A549 (cell line): Measurements from ENCODE around the gene LMO1. TPM values are rescaled to one million over a fixed set of nuclear protein-coding genes. Genes with fewer than 3 reads are reported as not detected.

ENCODE experiments used
- ATAC-seq, 2 experiments: fragments of 200-7000 bp in 1 of 2; fragments of >200 bp in 1 of 2; cut with Nextera tagmentation in 1 of 2; cut with Tn5 transposase in 1 of 2; 3 replicates each; pipeline versions ENCODE4 v1.8.0 to v1.9.1; 2018 to 2020; ENCODE audit warnings: mild to moderate bottlenecking in 1 of 2, moderate library complexity in 1 of 2
- CTCF ChIA-PET: fragments of 300-600 bp; sonication (Branson Sonifier 250); formaldehyde crosslinking; extraction: SDS; loops from one replicate; lab custom pipeline; 2021; ENCODE audit warnings: antibody characterized with exemption, inconsistent platforms; lab: Yijun Ruan, JAX
- POLR2A ChIA-PET: fragments of 350-600 bp; formaldehyde crosslinking; extraction: SDS; loops from one replicate; lab custom pipeline; 2021; ENCODE audit warnings: antibody characterized with exemption, inconsistent platforms; lab: Yijun Ruan, JAX
- DNase-seq, 2 experiments: peaks; one replicate each; pipeline versions ENCODE4 v3.0.0 to v3.0.0-alpha.2; 2011 to 2016; ENCODE audit warnings: low read depth in 1 of 2, low spot score in 1 of 2
- FAIRE-seq: peaks from 2 replicates; lab custom pipeline; 2011; peaks lifted over from hg19 to GRCh38; lab: Jason Lieb, UNC
- H3K27ac ChIP-seq, 2 experiments: fragments of >200 bp; sonication (Bioruptor Twin); formaldehyde crosslinking; 3 replicates each; pipeline ENCODE4 v1.5.1; 2016 to 2017
- H3K4me1 ChIP-seq: fragments of >200 bp; sonication (Bioruptor Twin); formaldehyde crosslinking; 3 replicates; pipeline ENCODE4 v1.6.1; 2016
- H3K4me2 ChIP-seq: fragments of >200 bp; sonication (Bioruptor Twin); formaldehyde crosslinking; 3 replicates; pipeline ENCODE4 v1.6.1; 2016
- H3K4me3 ChIP-seq: fragments of >200 bp; sonication (Bioruptor Twin); formaldehyde crosslinking; 3 replicates; pipeline ENCODE4 v1.5.1; 2016
- H3K9me3 ChIP-seq: fragments of >200 bp; sonication (Bioruptor Twin); formaldehyde crosslinking; 3 replicates; pipeline ENCODE4 v1.6.1; 2016
- CBX2 ChIP-seq: fragments of 200-600 bp; sonication (generic); IDR thresholded peaks from 2 replicates; pipeline ENCODE4 v1.6.1; 2016; ENCODE audit warnings: low read depth, mild to moderate bottlenecking, borderline replicate concordance
- CEBPB ChIP-seq, 2 experiments: fragments of >200 bp in 1 of 2; sonication (Bioruptor Twin) in 1 of 2; formaldehyde crosslinking in 1 of 2; IDR thresholded peaks; 2 replicates each; pipeline ENCODE4 v1.6.1; 2012 to 2016
- CTCF ChIP-seq: fragments of >200 bp; sonication (Bioruptor Twin); formaldehyde crosslinking; IDR thresholded peaks from 3 replicates; pipeline ENCODE4 v1.5.1; 2016
- E2F6 ChIP-seq: IDR thresholded peaks from 2 replicates; pipeline ENCODE4 v1.6.1; 2012; ENCODE audit warnings: low read depth, borderline replicate concordance
- HOXB13 ChIP-seq: fragments of 250-450 bp; sonication (Bioruptor Pico); IDR thresholded peaks from 2 replicates; pipeline ENCODE4 v1.5.0; 2020; ENCODE audit warnings: low read depth, mild to moderate bottlenecking, moderate library complexity
- JUN ChIP-seq, 2 experiments: fragments of >200 bp; sonication (Bioruptor Twin); formaldehyde crosslinking; IDR thresholded peaks; 2 replicates in 1 of 2; 3 replicates in 1 of 2; pipeline ENCODE4 v1.6.1; 2016 to 2017
- JUNB ChIP-seq: fragments of >200 bp; sonication (Bioruptor Twin); formaldehyde crosslinking; IDR thresholded peaks from 2 replicates; pipeline ENCODE4 v1.6.1; 2016
- MYC ChIP-seq: IDR thresholded peaks from 2 replicates; pipeline ENCODE4 v1.6.1; 2012; ENCODE audit warnings: mild to moderate bottlenecking, inconsistent platforms, low read length, improper control_type of control experiment, borderline replicate concordance
- NFE2L2 ChIP-seq: fragments of 150-350 bp; conservative IDR thresholded peaks from 2 replicates; pipeline ENCODE4 v1.6.1; 2014; ENCODE audit warnings: low read length
- PHF8 ChIP-seq: fragments of 200-600 bp; sonication (generic); IDR thresholded peaks from 2 replicates; pipeline ENCODE4 v1.6.1; 2016; ENCODE audit warnings: low read depth, mild to moderate bottlenecking, antibody characterized with exemption, moderate library complexity, borderline replicate concordance
- RAD21 ChIP-seq, 2 experiments: fragments of >200 bp in 1 of 2; sonication (Bioruptor Twin) in 1 of 2; formaldehyde crosslinking in 1 of 2; IDR thresholded peaks in 1 of 2; conservative IDR thresholded peaks in 1 of 2; 2 replicates in 1 of 2; 3 replicates in 1 of 2; pipeline ENCODE4 v1.6.1; 2012 to 2018; ENCODE audit warnings: inconsistent platforms in 1 of 2
- SREBF2 ChIP-seq: fragments of 450-650 bp; IDR thresholded peaks from 2 replicates; pipeline ENCODE4 v1.6.1; 2014; ENCODE audit warnings: mild to moderate bottlenecking, moderate library complexity
- ZSCAN20 ChIP-seq: fragments of 250-450 bp; sonication (Bioruptor Pico); IDR thresholded peaks from 2 replicates; pipeline ENCODE4 v1.8.0; 2022; ENCODE audit warnings: mild to moderate bottlenecking, moderate library complexity
- WGBS: methylation state at CpG from one replicate; pipeline ENCODE4 v1.1.6; 2017; ENCODE audit errors: missing lambda C conversion rate; 5-methylcytosine and 5-hydroxymethylcytosine counted together
- polyA plus RNA-seq, 4 experiments: library from polyadenylated mRNA; depleted of rRNA in 3 of 4; stranded (reverse); fragments of >200 nt; fragmentation: RNase III in 1 of 4; extraction: RNeasy Plus Mini Kit Qiagen cat#74134 plus additional on column Dnase treatment in 1 of 4; gene quantifications; 2 replicates in 3 of 4; 3 replicates in 1 of 4; pipeline ENCODE4 v1.2.3, GENCODE V29; 2011 to 2017
- TF ChIP-seq, protein P1 (sequence below): fragments of >200 bp; sonication (Bioruptor Twin); formaldehyde crosslinking; IDR thresholded peaks from 3 replicates; pipeline ENCODE4 v1.6.1; 2016
- TF ChIP-seq, protein P2 (sequence below): fragments of 200-600 bp; sonication (generic); IDR thresholded peaks from 2 replicates; pipeline ENCODE4 v1.6.1; 2016; ENCODE audit warnings: antibody characterized with exemption, mild to moderate bottlenecking, moderate library complexity
- TF ChIP-seq, protein P3 (sequence below): IDR thresholded peaks from 2 replicates; pipeline ENCODE4 v1.6.1; 2012
- TF ChIP-seq, protein P4 (sequence below): fragments of >200 bp; sonication (Bioruptor Twin); formaldehyde crosslinking; IDR thresholded peaks from 2 replicates; pipeline ENCODE4 v1.6.1; 2016

Gene LMO1
- polyA plus RNA-seq, 2 of the 4 experiments (the other 2 are of a cell fraction) = 0.18 to 2.7 TPM

GRCh38 chr11:8252388-8252787 lies 11.3 kb downstream of the LMO1 start:
- FAIRE-seq (no peak), ATAC-seq (no peak), DNase-seq (no peak)
- H3K27ac ChIP-seq = no peak overlapping the region
- TF ChIP-seq CEBPB (IDR thresholded peaks at IDR 0.05) (no peak), NFE2L2 (no peak), RAD21 (conservative IDR thresholded peaks at IDR 0.05 in 1 of 2, IDR thresholded peaks at IDR 0.05 in 1 of 2) (no peak), SREBF2 (no peak), CTCF (no peak), JUNB (no peak), MYC (no peak), E2F6 (no peak)
- TF ChIP-seq, protein P1, sequence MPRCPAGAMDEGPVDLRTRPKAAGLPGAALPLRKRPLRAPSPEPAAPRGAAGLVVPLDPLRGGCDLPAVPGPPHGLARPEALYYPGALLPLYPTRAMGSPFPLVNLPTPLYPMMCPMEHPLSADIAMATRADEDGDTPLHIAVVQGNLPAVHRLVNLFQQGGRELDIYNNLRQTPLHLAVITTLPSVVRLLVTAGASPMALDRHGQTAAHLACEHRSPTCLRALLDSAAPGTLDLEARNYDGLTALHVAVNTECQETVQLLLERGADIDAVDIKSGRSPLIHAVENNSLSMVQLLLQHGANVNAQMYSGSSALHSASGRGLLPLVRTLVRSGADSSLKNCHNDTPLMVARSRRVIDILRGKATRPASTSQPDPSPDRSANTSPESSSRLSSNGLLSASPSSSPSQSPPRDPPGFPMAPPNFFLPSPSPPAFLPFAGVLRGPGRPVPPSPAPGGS = no peak
- TF ChIP-seq, protein P2, sequence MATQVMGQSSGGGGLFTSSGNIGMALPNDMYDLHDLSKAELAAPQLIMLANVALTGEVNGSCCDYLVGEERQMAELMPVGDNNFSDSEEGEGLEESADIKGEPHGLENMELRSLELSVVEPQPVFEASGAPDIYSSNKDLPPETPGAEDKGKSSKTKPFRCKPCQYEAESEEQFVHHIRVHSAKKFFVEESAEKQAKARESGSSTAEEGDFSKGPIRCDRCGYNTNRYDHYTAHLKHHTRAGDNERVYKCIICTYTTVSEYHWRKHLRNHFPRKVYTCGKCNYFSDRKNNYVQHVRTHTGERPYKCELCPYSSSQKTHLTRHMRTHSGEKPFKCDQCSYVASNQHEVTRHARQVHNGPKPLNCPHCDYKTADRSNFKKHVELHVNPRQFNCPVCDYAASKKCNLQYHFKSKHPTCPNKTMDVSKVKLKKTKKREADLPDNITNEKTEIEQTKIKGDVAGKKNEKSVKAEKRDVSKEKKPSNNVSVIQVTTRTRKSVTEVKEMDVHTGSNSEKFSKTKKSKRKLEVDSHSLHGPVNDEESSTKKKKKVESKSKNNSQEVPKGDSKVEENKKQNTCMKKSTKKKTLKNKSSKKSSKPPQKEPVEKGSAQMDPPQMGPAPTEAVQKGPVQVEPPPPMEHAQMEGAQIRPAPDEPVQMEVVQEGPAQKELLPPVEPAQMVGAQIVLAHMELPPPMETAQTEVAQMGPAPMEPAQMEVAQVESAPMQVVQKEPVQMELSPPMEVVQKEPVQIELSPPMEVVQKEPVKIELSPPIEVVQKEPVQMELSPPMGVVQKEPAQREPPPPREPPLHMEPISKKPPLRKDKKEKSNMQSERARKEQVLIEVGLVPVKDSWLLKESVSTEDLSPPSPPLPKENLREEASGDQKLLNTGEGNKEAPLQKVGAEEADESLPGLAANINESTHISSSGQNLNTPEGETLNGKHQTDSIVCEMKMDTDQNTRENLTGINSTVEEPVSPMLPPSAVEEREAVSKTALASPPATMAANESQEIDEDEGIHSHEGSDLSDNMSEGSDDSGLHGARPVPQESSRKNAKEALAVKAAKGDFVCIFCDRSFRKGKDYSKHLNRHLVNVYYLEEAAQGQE = no peak
- TF ChIP-seq, protein P3, sequence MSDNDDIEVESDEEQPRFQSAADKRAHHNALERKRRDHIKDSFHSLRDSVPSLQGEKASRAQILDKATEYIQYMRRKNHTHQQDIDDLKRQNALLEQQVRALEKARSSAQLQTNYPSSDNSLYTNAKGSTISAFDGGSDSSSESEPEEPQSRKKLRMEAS = no peak
- no peaks in the 10 kb centered on the region for H3K9me3 ChIP-seq
- no peak overlapping the region for H3K4me3 ChIP-seq
- H3K4me2 ChIP-seq = no peak overlapping the region
- CTCF ChIA-PET = interaction anchor here (1.1 to 17.7 kb wide), 5 partner anchors 9 to 59 kb away, joined by 3 to 424 read pairs (median 7); partner anchors contain the start of gene LMO1
- H3K4me1 ChIP-seq = no peaks in the 10 kb centered on the region
- 96% methylated on average over 4 of the region's 5 CpGs for WGBS
- POLR2A ChIA-PET = no interaction called here

- no peak for ATAC-seq
- CTCF ChIA-PET = interaction anchor here (16.5 to 17.7 kb wide), 2 partner anchors 15 to 27 kb away, joined by 184 to 424 read pairs; partner anchors contain the start of gene LMO1
- Histone ChIP-seq H3K4me2 (no peak overlapping the region), H3K9me3 (no peaks in the 10 kb centered on the region), H3K27ac (no peak overlapping the region), H3K4me3 (no peak overlapping the region)
- 72% methylated on average over 10 of the region's 10 CpGs for WGBS
- POLR2A ChIA-PET = no interaction called here
- DNase-seq = no peak
- TF ChIP-seq HOXB13 (no peak), CEBPB (IDR thresholded peaks at IDR 0.05) (no peak), ZSCAN20 (no peak), JUN (IDR thresholded peaks at IDR 0.05) (no peak), CBX2 (no peak), PHF8 (no peak), SREBF2 (no peak)
- TF ChIP-seq, protein P2 = no peak
- TF ChIP-seq, protein P3 = no peak
- TF ChIP-seq, protein P4, sequence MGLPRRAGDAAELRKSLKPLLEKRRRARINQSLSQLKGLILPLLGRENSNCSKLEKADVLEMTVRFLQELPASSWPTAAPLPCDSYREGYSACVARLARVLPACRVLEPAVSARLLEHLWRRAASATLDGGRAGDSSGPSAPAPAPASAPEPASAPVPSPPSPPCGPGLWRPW = no peak
- TF ChIP-seq, all 56 proteins: peak for 0
- no peaks in the 10 kb centered on the region for H3K4me1 ChIP-seq
- no peak for FAIRE-seq
Measured at GRCh38 chr11:8251616-8252295, 11.9 kb downstream of the LMO1 start.
